ENCODE measurements around the gene TMEM14B. TPM values are rescaled to one million over a fixed set of nuclear protein-coding genes. Genes with fewer than 3 reads are reported as not detected.
"Not testable (repeated sequence)": the region's sequence is repeated elsewhere in the genome, so short reads cannot be mapped to it uniquely, and the experiment has no call there.

TMEM14B gene
- total RNA-seq, 1 donor from 2014 or later, result 65.2 TPM

DNA sequence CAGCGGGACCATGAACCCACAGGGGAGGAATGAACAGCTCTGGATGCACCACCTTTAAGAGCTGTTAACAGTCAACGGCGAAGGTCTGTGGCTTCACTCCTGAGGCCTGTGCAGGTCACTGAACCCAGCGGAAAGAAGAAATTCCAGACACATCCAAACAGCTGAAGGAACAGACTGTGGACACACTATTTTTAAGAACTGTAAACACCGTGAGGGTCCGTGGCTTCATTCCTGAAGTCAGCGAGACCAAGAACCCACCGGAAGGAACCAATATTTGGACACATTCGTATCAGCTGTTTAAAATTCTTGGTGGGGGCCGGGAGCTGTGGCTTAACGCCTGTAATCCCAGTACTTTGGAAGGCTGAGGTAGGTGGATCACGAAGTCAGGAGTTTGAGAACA, 5.4 kb upstream of the TMEM14B start:
- H3K9ac ChIP-seq (ENCODE audit: low read depth in 1 of 3, low read length in 3 of 3), result no peak overlapping the region
- H3K27me3 ChIP-seq (ENCODE audit: control insufficient read depth in 3 of 3, insufficient read depth in 3 of 3, low read length in 3 of 3), result no peaks in the 10 kb centered on the region
- H3K36me3 ChIP-seq (ENCODE audit: control insufficient read depth in 3 of 3, insufficient read depth in 3 of 3, low read length in 3 of 3), result no peaks in the 10 kb centered on the region
- H3K27ac ChIP-seq (ENCODE audit: low read depth, low read length), result no peak overlapping the region
- H3K9me3 ChIP-seq (ENCODE audit: control insufficient read depth in 3 of 3, low read length in 3 of 3), result no peaks in the 10 kb centered on the region
- no peak overlapping the region for H3K4me3 ChIP-seq (ENCODE audit: low read length in 3 of 3)
- H3K4me1 ChIP-seq (ENCODE audit: control insufficient read depth in 3 of 3, insufficient read depth in 3 of 3, low read length in 3 of 3), result peaks cover 2 to 8% (median 8%) of the 10 kb centered on the region in 3 donors

DNA sequence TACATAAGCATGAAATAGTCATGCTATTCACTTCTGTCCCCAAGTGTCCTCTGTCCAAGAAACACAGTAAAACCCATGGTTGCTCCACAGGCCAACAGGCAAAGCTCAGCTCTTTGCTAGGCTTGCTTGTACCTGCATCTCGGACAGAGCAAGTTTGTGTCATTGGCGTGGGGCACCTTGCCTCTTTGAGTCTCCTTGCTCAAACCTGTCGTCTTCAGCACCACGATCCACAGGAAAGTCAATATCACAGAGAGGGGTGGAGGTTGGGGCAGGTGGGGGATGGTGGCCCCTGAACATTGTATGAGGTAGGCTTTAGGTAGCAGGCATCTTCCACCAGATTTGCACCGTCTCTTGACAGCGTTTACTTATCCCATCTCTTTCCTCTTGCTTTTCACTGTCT, 4.1 kb upstream of the TMEM14B start:
- Histone ChIP-seq H3K36me3 (ENCODE audit: control insufficient read depth in 3 of 3, insufficient read depth in 3 of 3, low read length in 3 of 3) (no peaks in the 10 kb centered on the region), H3K4me1 (ENCODE audit: control insufficient read depth in 3 of 3, insufficient read depth in 3 of 3, low read length in 3 of 3) (peaks cover 5 to 16% (median 12%) of the 10 kb centered on the region in 3 donors), H3K27ac (ENCODE audit: low read depth, low read length) (no peak overlapping the region), H3K9me3 (ENCODE audit: control insufficient read depth in 3 of 3, low read length in 3 of 3) (no peaks in the 10 kb centered on the region), H3K9ac (ENCODE audit: low read depth in 1 of 3, low read length in 3 of 3) (no peak overlapping the region), H3K4me3 (ENCODE audit: low read length in 3 of 3) (no peak overlapping the region), H3K27me3 (ENCODE audit: control insufficient read depth in 3 of 3, insufficient read depth in 3 of 3, low read length in 3 of 3) (no peaks in the 10 kb centered on the region)

DNA sequence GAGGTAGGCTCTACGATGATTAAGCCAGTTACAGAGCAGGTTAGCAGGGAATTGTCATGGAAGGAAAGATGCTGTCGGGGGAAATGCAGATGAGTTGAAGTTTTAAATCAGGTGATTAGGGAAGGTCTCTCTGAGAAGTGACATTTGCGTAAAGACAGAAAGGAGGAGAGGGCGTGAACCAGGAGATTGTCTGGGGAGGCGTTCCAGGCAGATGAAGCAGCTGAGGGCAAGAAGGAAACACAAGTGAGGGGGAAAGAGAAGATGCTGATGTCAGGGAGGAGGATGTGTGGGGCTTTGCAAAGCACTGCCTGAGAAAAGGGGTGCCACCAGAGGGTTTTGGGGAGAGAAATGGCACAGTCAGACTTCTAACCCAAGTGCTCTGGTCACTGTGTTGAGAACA, 2.5 kb upstream of the TMEM14B start:
- Histone ChIP-seq H3K36me3 (ENCODE audit: control insufficient read depth in 3 of 3, insufficient read depth in 3 of 3, low read length in 3 of 3) (peaks cover 5 to 10% (median 6%) of the 10 kb centered on the region in 3 donors), H3K9me3 (ENCODE audit: control insufficient read depth in 3 of 3, low read length in 3 of 3) (no peaks in the 10 kb centered on the region), H3K27ac (ENCODE audit: low read depth, low read length) (no peak overlapping the region), H3K27me3 (ENCODE audit: control insufficient read depth in 3 of 3, insufficient read depth in 3 of 3, low read length in 3 of 3) (no peaks in the 10 kb centered on the region), H3K4me1 (ENCODE audit: control insufficient read depth in 3 of 3, insufficient read depth in 3 of 3, low read length in 3 of 3) (peaks cover 13 to 31% (median 22%) of the 10 kb centered on the region in 3 donors), H3K4me3 (ENCODE audit: low read length in 3 of 3) (no peak overlapping the region), H3K9ac (ENCODE audit: low read depth in 1 of 3, low read length in 3 of 3) (no peak overlapping the region)

DNA sequence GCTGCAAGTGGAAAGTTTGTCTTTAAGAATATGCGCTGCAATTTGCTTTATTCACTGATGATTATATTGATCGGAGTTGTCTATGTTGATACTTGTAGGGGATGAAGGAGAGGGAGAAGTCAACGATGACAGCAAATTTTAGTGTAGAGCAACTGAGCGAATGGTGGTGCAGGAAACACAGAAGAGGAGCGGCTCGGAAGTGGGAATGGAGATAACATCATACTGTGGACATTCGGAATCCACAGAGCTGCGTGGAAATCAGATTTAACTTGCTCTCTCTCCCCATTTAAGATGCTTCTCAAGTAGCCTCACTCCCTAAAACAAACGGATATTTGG, 722 bp upstream of the TMEM14B start:
- peaks cover 13 to 31% (median 22%) of the 10 kb centered on the region in 3 donors for H3K4me1 ChIP-seq (ENCODE audit: control insufficient read depth in 3 of 3, insufficient read depth in 3 of 3, low read length in 3 of 3)
- peaks cover 13 to 17% (median 15%) of the 10 kb centered on the region in 3 donors for H3K36me3 ChIP-seq (ENCODE audit: control insufficient read depth in 3 of 3, insufficient read depth in 3 of 3, low read length in 3 of 3)
- H3K4me3 ChIP-seq (ENCODE audit: low read length in 3 of 3), result peak overlapping the region; percentile 86 to 97 (median 96)
- H3K9ac ChIP-seq (ENCODE audit: low read depth in 1 of 3, low read length in 3 of 3), result peak overlapping the region; percentile 73 to 94 (median 87)
- H3K27me3 ChIP-seq (ENCODE audit: control insufficient read depth in 3 of 3, insufficient read depth in 3 of 3, low read length in 3 of 3), result no peaks in the 10 kb centered on the region
- H3K9me3 ChIP-seq (ENCODE audit: control insufficient read depth in 3 of 3, low read length in 3 of 3), result no peaks in the 10 kb centered on the region
- peak overlapping the region; percentile 80 for H3K27ac ChIP-seq (ENCODE audit: low read depth, low read length)

DNA sequence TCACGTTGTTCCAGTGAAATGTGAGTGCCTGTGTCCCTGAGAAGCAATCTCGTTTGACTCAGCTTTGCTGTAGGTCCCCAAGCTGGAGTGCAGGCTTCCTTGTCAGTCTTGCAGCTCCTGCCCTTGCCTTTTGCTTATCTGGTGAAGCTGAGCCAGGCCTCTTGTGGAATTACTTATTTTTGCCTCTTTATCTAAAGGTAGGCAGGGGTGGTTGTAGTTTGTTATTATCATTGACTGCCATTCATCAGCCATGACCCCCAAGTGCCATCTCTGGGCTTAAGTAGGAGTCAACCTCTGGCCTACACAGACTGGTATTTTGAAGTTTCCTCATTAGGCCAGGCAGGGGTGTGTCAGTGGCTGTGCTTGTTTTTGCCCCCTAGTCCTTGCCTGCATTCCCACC, 2.1 kb downstream of the TMEM14B start:
- no peaks in the 10 kb centered on the region for H3K27me3 ChIP-seq (ENCODE audit: control insufficient read depth in 3 of 3, insufficient read depth in 3 of 3, low read length in 3 of 3)
- no peak overlapping the region for H3K4me3 ChIP-seq (ENCODE audit: low read length in 3 of 3)
- no peaks in the 10 kb centered on the region for H3K9me3 ChIP-seq (ENCODE audit: control insufficient read depth in 3 of 3, low read length in 3 of 3)
- no peak overlapping the region for H3K27ac ChIP-seq (ENCODE audit: low read depth, low read length)
- peaks cover 29 to 39% (median 36%) of the 10 kb centered on the region in 3 donors for H3K36me3 ChIP-seq (ENCODE audit: control insufficient read depth in 3 of 3, insufficient read depth in 3 of 3, low read length in 3 of 3)
- H3K9ac ChIP-seq (ENCODE audit: low read depth in 1 of 3, low read length in 3 of 3), result no peak overlapping the region
- peaks cover 13 to 31% (median 22%) of the 10 kb centered on the region in 3 donors for H3K4me1 ChIP-seq (ENCODE audit: control insufficient read depth in 3 of 3, insufficient read depth in 3 of 3, low read length in 3 of 3)

DNA sequence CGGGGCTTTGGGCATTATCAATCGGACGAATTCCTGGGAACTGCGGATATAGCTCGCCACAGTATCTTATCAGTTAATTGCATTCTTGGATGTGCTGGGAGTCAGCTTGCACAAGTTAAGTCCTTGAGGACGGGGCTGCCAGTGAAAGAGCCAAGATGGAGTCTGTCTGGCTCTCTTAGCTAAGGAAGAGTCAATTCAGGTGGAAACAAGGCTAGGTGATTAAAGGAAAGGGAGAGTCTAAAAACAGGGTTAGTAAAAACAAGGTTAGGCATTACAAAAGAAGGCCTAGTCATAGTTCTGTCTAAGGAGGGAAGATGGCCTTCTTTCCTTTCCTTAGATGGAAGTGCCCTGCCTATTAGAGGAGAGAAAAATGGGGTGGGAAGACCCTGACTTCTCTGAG, 3.0 kb downstream of the TMEM14B start:
- H3K4me1 ChIP-seq (ENCODE audit: control insufficient read depth in 3 of 3, insufficient read depth in 3 of 3, low read length in 3 of 3), result peaks cover 13 to 31% (median 22%) of the 10 kb centered on the region in 3 donors
- H3K4me3 ChIP-seq (ENCODE audit: low read length in 3 of 3); H3K9ac ChIP-seq (ENCODE audit: low read depth in 1 of 3, low read length in 3 of 3); H3K27me3 ChIP-seq (ENCODE audit: control insufficient read depth in 3 of 3, insufficient read depth in 3 of 3, low read length in 3 of 3); H3K27ac ChIP-seq (ENCODE audit: low read depth, low read length); H3K9me3 ChIP-seq (ENCODE audit: control insufficient read depth in 3 of 3, low read length in 3 of 3): not testable (repeated sequence)
- H3K36me3 ChIP-seq (ENCODE audit: control insufficient read depth in 3 of 3, insufficient read depth in 3 of 3, low read length in 3 of 3), result peaks cover 34 to 44% (median 40%) of the 10 kb centered on the region in 3 donors

DNA sequence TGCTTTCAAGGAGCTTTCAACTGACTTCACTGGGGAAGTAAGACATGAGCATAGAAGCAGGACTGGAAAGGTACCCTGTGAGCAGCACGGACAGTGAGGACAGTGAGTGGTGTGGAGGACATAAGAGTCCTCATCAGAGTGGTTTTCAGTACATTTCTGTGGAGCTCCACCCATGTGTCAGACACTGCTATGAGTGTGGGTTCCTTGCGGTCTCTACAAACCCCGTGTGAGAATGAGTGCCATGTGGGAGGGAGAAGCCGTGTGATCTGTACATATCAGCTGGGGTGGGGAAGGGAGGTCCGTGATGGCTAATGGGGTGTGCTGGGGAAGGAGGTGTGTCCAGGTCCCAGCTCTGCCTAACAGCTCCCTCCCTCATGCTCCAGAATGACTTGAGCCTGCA, 4.2 kb downstream of the TMEM14B start:
- H3K9me3 ChIP-seq (ENCODE audit: control insufficient read depth in 3 of 3, low read length in 3 of 3); H3K27me3 ChIP-seq (ENCODE audit: control insufficient read depth in 3 of 3, insufficient read depth in 3 of 3, low read length in 3 of 3); H3K9ac ChIP-seq (ENCODE audit: low read depth in 1 of 3, low read length in 3 of 3); H3K4me3 ChIP-seq (ENCODE audit: low read length in 3 of 3); H3K27ac ChIP-seq (ENCODE audit: low read depth, low read length): not testable (repeated sequence)
- H3K4me1 ChIP-seq (ENCODE audit: control insufficient read depth in 3 of 3, insufficient read depth in 3 of 3, low read length in 3 of 3), result peaks cover 13 to 30% (median 19%) of the 10 kb centered on the region in 3 donors
- peaks cover 34 to 44% (median 42%) of the 10 kb centered on the region in 3 donors for H3K36me3 ChIP-seq (ENCODE audit: control insufficient read depth in 3 of 3, insufficient read depth in 3 of 3, low read length in 3 of 3)

DNA sequence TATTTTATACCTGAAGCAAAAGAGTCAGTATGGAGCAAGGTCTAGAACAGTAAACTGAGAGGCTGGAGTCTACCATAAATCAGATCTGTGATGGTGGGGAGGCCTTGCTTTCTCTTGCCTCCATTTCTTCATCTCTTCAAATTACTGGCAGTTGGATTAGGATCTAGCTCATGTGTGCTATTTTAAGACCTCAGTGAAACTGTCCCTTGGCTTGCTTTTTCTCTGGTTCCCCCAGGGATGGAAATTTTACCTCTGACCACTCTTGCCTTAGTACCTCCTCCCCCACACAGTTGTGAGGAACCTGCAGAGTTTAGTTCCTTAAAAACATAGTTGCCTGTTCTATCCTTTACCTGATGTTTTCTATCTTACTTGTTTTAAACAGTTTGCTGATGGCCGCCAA, 8.5 kb downstream of the TMEM14B start:
- no peak overlapping the region for H3K27ac ChIP-seq (ENCODE audit: low read depth, low read length)
- H3K27me3 ChIP-seq (ENCODE audit: control insufficient read depth in 3 of 3, insufficient read depth in 3 of 3, low read length in 3 of 3), result no peaks in the 10 kb centered on the region
- H3K4me1 ChIP-seq (ENCODE audit: control insufficient read depth in 3 of 3, insufficient read depth in 3 of 3, low read length in 3 of 3), result peaks cover 0 to 9% (median 2%) of the 10 kb centered on the region in 3 donors
- no peaks in the 10 kb centered on the region for H3K9me3 ChIP-seq (ENCODE audit: control insufficient read depth in 3 of 3, low read length in 3 of 3)
- H3K36me3 ChIP-seq (ENCODE audit: control insufficient read depth in 3 of 3, insufficient read depth in 3 of 3, low read length in 3 of 3), result peaks cover 28 to 45% (median 29%) of the 10 kb centered on the region in 3 donors
- H3K4me3 ChIP-seq (ENCODE audit: low read length in 3 of 3), result no peak overlapping the region
- no peak overlapping the region for H3K9ac ChIP-seq (ENCODE audit: low read depth in 1 of 3, low read length in 3 of 3)

DNA sequence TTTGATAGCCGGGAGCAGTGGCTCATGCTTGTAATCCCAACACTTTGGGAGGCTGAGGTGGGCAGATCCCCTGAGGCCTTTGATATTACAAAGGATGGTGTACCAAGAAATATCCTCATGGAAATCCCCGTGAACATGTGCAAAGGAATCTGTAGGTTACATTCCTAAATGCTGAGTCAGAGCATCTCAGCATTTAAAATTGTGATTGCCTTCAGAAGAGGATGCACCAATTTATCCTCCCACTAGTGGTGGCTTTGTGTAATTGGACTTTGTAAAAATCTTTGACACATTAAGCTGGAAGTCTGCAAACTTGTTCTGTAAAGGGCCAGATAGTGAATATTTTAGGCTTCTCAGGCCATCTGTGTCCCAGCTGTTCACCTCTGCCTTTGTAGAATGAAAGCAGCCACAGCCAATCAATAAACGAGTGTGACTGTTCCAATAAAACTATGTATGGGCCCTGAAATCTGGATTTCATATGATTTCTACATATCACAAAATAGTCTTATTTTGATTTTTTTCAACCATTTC, 11.8 kb downstream of the TMEM14B start:
- peaks cover 0 to 9% (median 2%) of the 10 kb centered on the region in 3 donors for H3K4me1 ChIP-seq (ENCODE audit: control insufficient read depth in 3 of 3, insufficient read depth in 3 of 3, low read length in 3 of 3)
- no peak overlapping the region for H3K9ac ChIP-seq (ENCODE audit: low read depth in 1 of 3, low read length in 3 of 3)
- no peak overlapping the region for H3K27ac ChIP-seq (ENCODE audit: low read depth, low read length)
- H3K9me3 ChIP-seq (ENCODE audit: control insufficient read depth in 3 of 3, low read length in 3 of 3), result no peaks in the 10 kb centered on the region
- H3K4me3 ChIP-seq (ENCODE audit: low read length in 3 of 3), result no peak overlapping the region
- H3K36me3 ChIP-seq (ENCODE audit: control insufficient read depth in 3 of 3, insufficient read depth in 3 of 3, low read length in 3 of 3), result peaks cover 10 to 17% (median 12%) of the 10 kb centered on the region in 3 donors
- no peaks in the 10 kb centered on the region for H3K27me3 ChIP-seq (ENCODE audit: control insufficient read depth in 3 of 3, insufficient read depth in 3 of 3, low read length in 3 of 3)

DNA sequence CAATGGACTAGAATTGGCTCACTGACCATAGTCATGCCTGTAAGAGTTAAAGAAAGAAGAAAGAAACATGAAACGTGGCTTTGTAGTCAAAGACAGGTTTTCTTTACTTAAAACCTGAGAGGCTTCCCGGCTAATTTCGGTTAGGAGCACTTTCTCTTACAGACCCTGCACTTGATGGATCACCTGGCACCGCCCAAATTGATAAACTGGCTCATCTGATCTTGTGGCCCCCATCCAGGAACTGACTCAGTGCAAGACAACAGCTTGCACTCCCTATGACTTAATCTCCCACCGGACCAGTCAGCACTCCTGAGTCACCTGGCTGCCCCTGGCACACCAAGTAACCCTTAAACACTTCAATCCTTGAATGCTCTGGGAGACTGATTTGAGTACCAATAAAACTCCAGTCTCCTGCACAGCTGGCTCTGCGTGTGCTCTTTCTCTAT, 12.3 kb downstream of the TMEM14B start:
- no peak overlapping the region for H3K9ac ChIP-seq (ENCODE audit: low read depth in 1 of 3, low read length in 3 of 3)
- no peak overlapping the region for H3K27ac ChIP-seq (ENCODE audit: low read depth, low read length)
- no peaks in the 10 kb centered on the region for H3K9me3 ChIP-seq (ENCODE audit: control insufficient read depth in 3 of 3, low read length in 3 of 3)
- peaks cover 0 to 9% (median 2%) of the 10 kb centered on the region in 3 donors for H3K4me1 ChIP-seq (ENCODE audit: control insufficient read depth in 3 of 3, insufficient read depth in 3 of 3, low read length in 3 of 3)
- no peaks in the 10 kb centered on the region for H3K27me3 ChIP-seq (ENCODE audit: control insufficient read depth in 3 of 3, insufficient read depth in 3 of 3, low read length in 3 of 3)
- H3K4me3 ChIP-seq (ENCODE audit: low read length in 3 of 3), result no peak overlapping the region
- H3K36me3 ChIP-seq (ENCODE audit: control insufficient read depth in 3 of 3, insufficient read depth in 3 of 3, low read length in 3 of 3), result peaks cover 4 to 12% (median 7%) of the 10 kb centered on the region in 3 donors

Measured in skeletal muscle tissue (tissue), 4 donors.